KMS-11 (cell line): ENCODE measurements around the gene MTCH2.
"Not testable (repeated sequence)": the region's sequence is repeated elsewhere in the genome, so short reads cannot be mapped to it uniquely, and the experiment has no call there.

Source experiments
- H2AFZ ChIP-seq: fragments of 200-600 bp; sonication (generic); 2 replicates; pipeline ENCODE4 v1.6.1; 2016; ENCODE audit warnings: antibody characterized with exemption, mixed run types, low read depth
- H3K27ac ChIP-seq: fragments of 200-600 bp; sonication (generic); 2 replicates; pipeline ENCODE4 v1.6.1; 2016; ENCODE audit warnings: mild to moderate bottlenecking, mixed run types
- H3K27me3 ChIP-seq: fragments of 200-600 bp; sonication (generic); 2 replicates; pipeline ENCODE4 v1.6.1; 2017; ENCODE audit warnings: mild to moderate bottlenecking, low read depth, mixed run types, moderate library complexity; ENCODE audit not compliant: insufficient read depth
- H3K36me3 ChIP-seq: fragments of 200-600 bp; sonication (generic); 2 replicates; pipeline ENCODE4 v1.6.1; 2017; ENCODE audit warnings: mild to moderate bottlenecking, mixed run types; ENCODE audit not compliant: insufficient read depth
- H3K4me1 ChIP-seq: fragments of 200-600 bp; sonication (generic); 2 replicates; pipeline ENCODE4 v1.6.1; 2016; ENCODE audit warnings: mild to moderate bottlenecking, low read depth, mixed run types; ENCODE audit not compliant: poor library complexity, severe bottlenecking
- H3K4me2 ChIP-seq: fragments of 200-600 bp; sonication (generic); 2 replicates; pipeline ENCODE4 v1.7.0; 2016; ENCODE audit warnings: mild to moderate bottlenecking, mixed run types
- H3K4me3 ChIP-seq: fragments of 200-600 bp; sonication (generic); IDR thresholded peaks from 2 replicates; pipeline ENCODE4 v1.6.1; 2017; ENCODE audit warnings: low read depth, low read length, mixed read lengths; ENCODE audit not compliant: insufficient read depth
- H3K79me2 ChIP-seq: fragments of 200-600 bp; sonication (generic); 2 replicates; pipeline ENCODE4 v1.6.1; 2016; ENCODE audit warnings: low read depth, mixed run types; ENCODE audit not compliant: insufficient read depth
- H3K9ac ChIP-seq: fragments of 200-600 bp; sonication (generic); 2 replicates; pipeline ENCODE4 v1.6.1; 2016; ENCODE audit warnings: mild to moderate bottlenecking, mixed run types
- H4K20me1 ChIP-seq: fragments of 200-600 bp; sonication (generic); 2 replicates; pipeline ENCODE4 v1.6.1; 2016; ENCODE audit warnings: mild to moderate bottlenecking, mixed run types; ENCODE audit not compliant: insufficient read depth
- TF ChIP-seq, protein P1 (sequence below): fragments of 200-600 bp; sonication (generic); conservative IDR thresholded peaks from 2 replicates; pipeline ENCODE4 v1.6.1; 2017; ENCODE audit warnings: low read depth, mild to moderate bottlenecking, antibody characterized with exemption, low read length, moderate library complexity, mixed read lengths

The MTCH2 gene

GRCh38 chr11:47649276-47649675 lies 6.9 kb upstream of the MTCH2 start:
- no peak overlapping the region for H3K27ac ChIP-seq
- no peaks in the 10 kb centered on the region for H3K79me2 ChIP-seq
- no peaks in the 10 kb centered on the region for H3K27me3 ChIP-seq
- no peak overlapping the region for H2AFZ ChIP-seq
- no peak overlapping the region for H3K4me2 ChIP-seq
- TF ChIP-seq, protein P1, sequence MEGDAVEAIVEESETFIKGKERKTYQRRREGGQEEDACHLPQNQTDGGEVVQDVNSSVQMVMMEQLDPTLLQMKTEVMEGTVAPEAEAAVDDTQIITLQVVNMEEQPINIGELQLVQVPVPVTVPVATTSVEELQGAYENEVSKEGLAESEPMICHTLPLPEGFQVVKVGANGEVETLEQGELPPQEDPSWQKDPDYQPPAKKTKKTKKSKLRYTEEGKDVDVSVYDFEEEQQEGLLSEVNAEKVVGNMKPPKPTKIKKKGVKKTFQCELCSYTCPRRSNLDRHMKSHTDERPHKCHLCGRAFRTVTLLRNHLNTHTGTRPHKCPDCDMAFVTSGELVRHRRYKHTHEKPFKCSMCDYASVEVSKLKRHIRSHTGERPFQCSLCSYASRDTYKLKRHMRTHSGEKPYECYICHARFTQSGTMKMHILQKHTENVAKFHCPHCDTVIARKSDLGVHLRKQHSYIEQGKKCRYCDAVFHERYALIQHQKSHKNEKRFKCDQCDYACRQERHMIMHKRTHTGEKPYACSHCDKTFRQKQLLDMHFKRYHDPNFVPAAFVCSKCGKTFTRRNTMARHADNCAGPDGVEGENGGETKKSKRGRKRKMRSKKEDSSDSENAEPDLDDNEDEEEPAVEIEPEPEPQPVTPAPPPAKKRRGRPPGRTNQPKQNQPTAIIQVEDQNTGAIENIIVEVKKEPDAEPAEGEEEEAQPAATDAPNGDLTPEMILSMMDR: no peak
- no peak overlapping the region for H3K9ac ChIP-seq
- no peaks in the 10 kb centered on the region for H3K4me1 ChIP-seq
- H3K4me3 ChIP-seq: no peak overlapping the region
- no peaks in the 10 kb centered on the region for H4K20me1 ChIP-seq
- no peaks in the 10 kb centered on the region for H3K36me3 ChIP-seq

GRCh38 chr11:47646019-47646418 lies 3.7 kb upstream of the MTCH2 start:
- Histone ChIP-seq H2AFZ (no peak overlapping the region), H3K79me2 (peaks cover 8% of the 10 kb centered on the region), H3K4me3 (no peak overlapping the region), H3K4me2 (no peak overlapping the region), H3K9ac (no peak overlapping the region), H3K36me3 (no peaks in the 10 kb centered on the region), H3K4me1 (peaks cover 4% of the 10 kb centered on the region), H4K20me1 (no peaks in the 10 kb centered on the region), H3K27me3 (no peaks in the 10 kb centered on the region), H3K27ac (no peak overlapping the region)
- TF ChIP-seq, protein P1: no peak

- Histone ChIP-seq H3K4me1 (peaks cover 9% of the 10 kb centered on the region), H3K9ac (no peak overlapping the region)
Observed at GRCh38 chr11:47645500-47645899, 3.1 kb upstream of the MTCH2 start.

GRCh38 chr11:47641600-47642098 lies 710 bp downstream of the MTCH2 start:
- no peaks in the 10 kb centered on the region for H3K27me3 ChIP-seq

More at GRCh38 chr11:47645500-47645899, 3.1 kb upstream of the MTCH2 start:
- no peaks in the 10 kb centered on the region for H3K36me3 ChIP-seq
- H2AFZ ChIP-seq: no peak overlapping the region
- TF ChIP-seq, protein P1: no peak
- H4K20me1 ChIP-seq: no peaks in the 10 kb centered on the region
- no peak overlapping the region for H3K4me2 ChIP-seq
- no peak overlapping the region for H3K4me3 ChIP-seq
- no peaks in the 10 kb centered on the region for H3K27me3 ChIP-seq
- H3K27ac ChIP-seq: no peak overlapping the region
- peaks cover 13% of the 10 kb centered on the region for H3K79me2 ChIP-seq

DNA sequence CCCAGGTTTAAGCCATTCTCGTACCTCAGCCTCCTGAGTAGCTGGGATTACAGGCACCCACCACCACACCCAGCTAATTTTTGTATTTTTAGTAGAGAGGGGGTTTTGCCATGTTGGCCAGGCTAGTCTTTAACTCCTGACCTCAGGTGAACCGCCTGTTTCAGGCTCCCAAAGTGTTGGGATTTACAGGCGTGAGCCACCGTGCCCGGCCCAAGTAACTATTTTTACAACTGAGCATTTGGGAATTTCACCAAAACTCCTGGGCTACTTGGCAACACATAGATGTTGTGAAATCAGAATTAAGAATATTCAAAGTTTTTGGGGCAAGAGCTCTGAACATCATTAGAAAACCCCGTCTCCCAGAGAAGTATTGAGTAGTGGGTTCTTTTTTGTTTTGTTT lies 1.9 kb downstream of the MTCH2 start:
- H3K9ac ChIP-seq, H3K4me3 ChIP-seq, H4K20me1 ChIP-seq, H3K27ac ChIP-seq, H2AFZ ChIP-seq, H3K27me3 ChIP-seq: not testable (repeated sequence)
- peaks cover 12% of the 10 kb centered on the region; the same call in 1 of the 2 replicates for H3K36me3 ChIP-seq
- H3K4me2 ChIP-seq: peak overlapping the region; percentile 72; the same call in 1 of the 2 replicates
- peaks cover 14% of the 10 kb centered on the region for H3K4me1 ChIP-seq
- H3K79me2 ChIP-seq: peaks cover 26% of the 10 kb centered on the region

More at GRCh38 chr11:47641600-47642098, 710 bp downstream of the MTCH2 start:
- peaks cover 26% of the 10 kb centered on the region for H3K79me2 ChIP-seq
- peak overlapping the region; percentile 72 for H3K4me2 ChIP-seq
- H3K27ac ChIP-seq: peak overlapping the region; percentile 74
- H3K36me3 ChIP-seq: peaks cover 12% of the 10 kb centered on the region; the same call in 1 of the 2 replicates
- H3K4me1 ChIP-seq: peaks cover 14% of the 10 kb centered on the region
- H4K20me1 ChIP-seq: no peaks in the 10 kb centered on the region
- TF ChIP-seq, protein P1: no peak
- H3K9ac ChIP-seq: peak overlapping the region; percentile 94
- peak overlapping the region; percentile 65 for H2AFZ ChIP-seq
- no peak overlapping the region for H3K4me3 ChIP-seq

DNA sequence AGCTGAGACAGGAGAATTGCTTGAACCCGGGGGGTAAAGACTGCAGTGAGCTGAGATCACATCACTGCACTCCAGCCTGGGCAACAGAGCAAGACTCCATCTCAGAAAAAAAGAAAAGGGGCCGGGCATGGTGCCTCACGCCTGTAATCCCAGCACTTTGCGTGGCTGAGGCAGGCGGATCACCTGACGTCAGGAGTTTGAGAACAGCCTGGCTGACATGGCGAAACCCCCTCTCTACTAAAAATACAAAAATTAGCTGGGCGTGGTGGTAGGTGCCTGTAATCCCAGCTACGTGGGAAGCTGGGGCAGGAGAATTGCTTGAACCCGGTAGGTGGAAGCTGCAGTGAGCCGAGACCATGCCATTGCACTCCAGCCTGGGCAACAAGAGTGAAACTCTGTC lies 6.0 kb downstream of the MTCH2 start:
- not testable (repeated sequence) for H3K9ac ChIP-seq, H3K4me2 ChIP-seq, H3K27me3 ChIP-seq, H3K4me3 ChIP-seq, H3K27ac ChIP-seq, H2AFZ ChIP-seq, H4K20me1 ChIP-seq
- H3K4me1 ChIP-seq: peaks cover 14% of the 10 kb centered on the region
- peaks cover 21% of the 10 kb centered on the region for H3K79me2 ChIP-seq
- H3K36me3 ChIP-seq: peaks cover 12% of the 10 kb centered on the region; the same call in 1 of the 2 replicates
